Activated T-cell treated with anti-CD3 and anti-CD28 coated beads for 24 hours (primary cell): ENCODE results near the gene TOE1.

Experiments used
- DNase-seq: peaks from one replicate; pipeline ENCODE4 v3.0.0-alpha.2; 2020; ENCODE audit warnings: low read depth

TOE1 gene

GRCh38 chr1:45326627-45327623 lies 13.0 kb upstream of the TOE1 start, which contains the start of gene HPDL:
TSS of gene HPDL (plus strand) at chr1:45326895. CDS start at chr1:45327149, 254 bp downstream.
- peak; percentile 77 for DNase-seq

DNA sequence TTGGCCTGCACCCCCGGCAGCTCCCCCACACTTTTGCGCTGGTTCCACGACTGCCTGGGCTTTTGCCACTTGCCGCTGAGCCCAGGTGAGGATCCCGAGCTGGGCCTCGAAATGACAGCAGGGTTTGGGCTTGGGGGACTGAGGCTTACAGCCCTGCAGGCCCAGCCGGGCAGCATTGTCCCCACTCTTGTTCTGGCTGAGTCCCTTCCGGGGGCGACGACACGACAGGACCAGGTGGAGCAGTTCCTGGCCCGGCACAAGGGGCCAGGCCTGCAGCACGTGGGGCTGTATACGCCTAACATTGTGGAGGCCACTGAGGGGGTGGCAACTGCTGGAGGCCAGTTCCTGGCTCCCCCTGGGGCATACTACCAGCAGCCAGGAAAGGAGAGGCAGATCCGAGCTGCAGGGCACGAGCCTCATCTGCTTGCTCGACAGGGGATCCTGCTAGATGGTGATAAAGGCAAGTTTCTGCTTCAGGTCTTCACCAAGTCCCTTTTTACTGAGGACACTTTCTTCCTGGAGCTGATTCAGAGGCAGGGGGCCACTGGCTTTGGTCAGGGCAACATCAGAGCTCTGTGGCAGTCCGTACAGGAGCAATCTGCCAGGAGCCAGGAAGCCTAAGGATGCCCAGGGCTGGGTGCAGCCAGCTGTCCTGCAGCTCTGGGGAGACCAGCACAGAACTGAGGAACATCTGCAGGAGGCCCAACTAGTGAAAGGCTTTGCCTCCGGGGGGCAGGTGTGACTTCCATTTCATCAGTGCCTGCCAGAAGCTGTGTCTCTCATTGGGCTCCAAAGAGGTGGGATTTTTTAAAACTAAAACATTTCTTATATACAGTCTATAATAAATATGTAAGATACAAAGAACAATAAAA lies 12.1 kb upstream of the TOE1 start:
- no peak for DNase-seq

DNA sequence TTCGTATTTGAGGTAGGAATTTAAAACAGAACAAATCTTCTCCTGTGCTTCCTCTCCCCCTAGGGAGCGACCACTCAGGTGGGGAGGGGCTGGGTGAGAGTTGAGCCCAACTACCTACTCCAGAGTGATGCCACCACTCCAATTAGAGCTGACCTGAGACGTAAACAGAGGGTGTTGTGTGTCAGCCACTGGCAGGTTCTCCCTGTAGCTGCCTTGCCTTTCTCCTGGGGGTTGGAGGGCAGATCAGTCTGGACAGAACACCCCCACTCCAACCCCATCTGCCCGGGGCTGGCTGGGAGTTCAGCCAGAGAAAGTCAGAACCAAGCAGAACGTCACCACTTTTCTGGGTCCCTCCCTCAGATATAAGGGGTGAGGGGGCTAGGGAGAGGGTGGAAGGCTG lies 11.3 kb upstream of the TOE1 start:
- no peak for DNase-seq

DNA sequence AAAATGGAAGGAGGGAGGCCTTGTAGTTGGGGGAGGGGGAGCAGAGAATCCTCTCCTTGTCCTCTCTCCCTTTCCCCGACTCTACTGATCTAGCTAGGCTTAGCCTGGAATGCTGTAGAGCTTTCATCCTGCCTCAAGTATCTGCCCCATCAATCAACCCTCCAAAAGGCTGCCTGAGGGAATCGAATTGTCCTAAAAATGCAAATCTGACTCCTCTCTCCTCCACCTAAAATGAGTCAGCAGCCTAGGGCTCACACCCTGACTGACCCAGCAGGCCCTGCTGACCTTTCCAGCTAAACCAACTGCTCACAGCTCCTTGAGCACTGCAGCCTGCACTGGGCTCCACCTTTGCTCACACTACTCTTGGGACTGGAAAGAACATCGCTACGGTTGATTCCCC lies 10.5 kb upstream of the TOE1 start:
- no peak for DNase-seq

DNA sequence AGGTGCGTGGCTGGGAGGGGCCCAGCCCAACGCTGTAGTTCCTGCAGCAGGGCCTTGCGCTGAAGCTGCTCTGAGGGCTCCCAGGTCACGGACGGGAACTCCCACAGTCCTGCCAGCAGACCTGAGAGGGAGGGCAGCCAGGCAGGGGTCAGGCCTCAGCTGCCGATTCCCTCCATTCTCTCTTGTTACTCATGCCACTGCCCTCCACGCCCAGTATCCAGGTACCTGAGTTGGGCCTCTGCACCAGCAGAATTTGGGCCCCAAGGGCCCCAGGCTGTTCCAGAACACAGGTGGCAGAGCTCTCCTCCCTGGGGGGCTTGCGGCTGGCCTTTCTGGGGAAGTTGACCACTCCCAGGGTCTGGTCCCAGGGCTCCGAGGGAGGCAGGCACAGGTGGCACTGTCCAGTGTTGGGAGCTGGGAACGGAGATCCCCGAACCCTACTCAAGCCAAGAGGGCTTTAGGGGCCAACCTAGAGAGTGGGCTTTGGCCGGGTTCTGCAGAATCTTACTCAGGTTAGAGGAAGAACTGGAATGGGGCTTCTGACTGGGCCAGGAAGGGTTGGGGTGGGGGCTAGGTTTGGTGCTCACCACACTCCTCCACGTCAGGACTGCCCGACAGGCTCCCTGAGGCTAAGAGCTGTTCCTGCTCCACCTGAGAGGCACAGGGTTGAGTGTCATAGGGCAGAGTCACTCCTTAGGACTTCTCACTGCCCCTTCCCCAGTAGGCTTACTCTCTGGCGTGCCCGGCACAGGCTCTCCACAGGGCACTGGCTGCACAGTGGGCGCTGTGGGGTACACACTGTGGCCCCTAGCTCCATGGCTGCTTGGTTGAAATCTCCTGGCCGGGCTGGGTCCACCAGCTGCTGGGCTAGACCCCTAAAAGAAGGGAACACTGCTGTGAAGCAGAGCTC lies 8.3 kb upstream of the TOE1 start:
- DNase-seq = no peak

- no peak for DNase-seq
Observed at GRCh38 chr1:45332346-45332720, 7.6 kb upstream of the TOE1 start.

DNA sequence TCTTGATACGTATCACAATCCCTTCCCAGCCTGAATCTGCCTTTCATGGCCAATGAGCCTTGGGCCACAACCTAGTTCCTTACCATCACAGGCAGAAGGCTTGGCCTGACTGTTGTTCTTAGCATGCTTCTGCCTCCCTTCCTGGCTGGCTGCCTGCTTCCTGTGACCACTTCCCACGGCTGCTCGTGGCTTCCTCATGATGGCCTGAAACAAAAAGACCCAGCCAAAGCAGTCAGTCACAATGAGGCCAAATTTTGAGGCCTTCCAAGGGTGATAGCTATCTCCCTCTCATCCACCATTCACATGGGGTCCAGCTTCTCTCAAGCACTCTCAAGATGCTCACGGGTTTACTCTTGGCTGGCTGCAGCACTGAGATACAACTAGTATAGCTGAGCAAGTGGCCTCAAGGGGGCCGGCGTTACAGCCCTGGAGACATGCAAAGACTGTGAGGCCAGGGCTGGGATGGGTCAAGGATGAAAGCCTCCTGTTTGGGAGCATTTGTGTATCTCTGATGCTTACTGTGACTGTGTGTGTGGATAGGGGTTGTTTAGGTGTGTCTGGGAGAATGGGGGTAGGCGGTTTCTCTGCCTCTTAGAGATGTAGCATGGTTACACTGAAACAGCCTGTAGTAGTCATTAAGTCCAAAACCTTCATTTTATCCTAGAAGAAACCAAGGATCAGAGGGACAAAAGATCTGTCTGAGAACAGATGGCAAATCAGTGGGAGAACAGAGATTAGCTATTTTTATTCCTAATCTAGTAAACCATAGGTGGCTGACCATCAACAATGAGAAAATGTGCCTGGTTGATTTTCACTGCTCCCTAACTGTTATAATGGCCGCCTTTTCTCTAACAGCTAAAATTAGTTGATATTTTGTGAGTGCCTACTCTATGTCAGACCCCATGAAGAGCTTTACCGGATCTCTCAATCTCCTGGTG lies 5.4 kb upstream of the TOE1 start:
- no peak for DNase-seq

DNA sequence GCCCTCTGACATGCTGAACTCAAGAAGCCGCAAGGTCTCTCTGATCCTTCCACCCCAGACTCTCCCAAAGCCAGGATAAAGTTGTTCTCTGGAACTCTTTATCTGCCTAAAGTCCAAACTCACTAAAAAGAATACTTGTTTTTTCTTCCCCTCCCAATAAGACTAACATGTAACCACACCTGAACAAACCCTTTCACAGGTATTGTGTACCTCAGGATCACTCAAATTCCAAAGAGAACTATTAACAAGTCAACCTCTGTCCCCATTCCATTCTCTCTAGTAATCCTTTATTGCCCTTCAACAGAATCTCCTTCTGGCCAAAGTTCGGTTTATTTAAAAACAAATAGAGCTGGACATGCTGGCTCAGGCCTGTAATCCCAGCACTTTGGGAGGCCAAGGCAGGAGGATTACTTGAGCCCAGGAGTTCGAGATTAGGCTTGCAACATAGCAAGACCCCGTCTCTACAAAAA lies 4.1 kb upstream of the TOE1 start:
- no peak for DNase-seq

DNA sequence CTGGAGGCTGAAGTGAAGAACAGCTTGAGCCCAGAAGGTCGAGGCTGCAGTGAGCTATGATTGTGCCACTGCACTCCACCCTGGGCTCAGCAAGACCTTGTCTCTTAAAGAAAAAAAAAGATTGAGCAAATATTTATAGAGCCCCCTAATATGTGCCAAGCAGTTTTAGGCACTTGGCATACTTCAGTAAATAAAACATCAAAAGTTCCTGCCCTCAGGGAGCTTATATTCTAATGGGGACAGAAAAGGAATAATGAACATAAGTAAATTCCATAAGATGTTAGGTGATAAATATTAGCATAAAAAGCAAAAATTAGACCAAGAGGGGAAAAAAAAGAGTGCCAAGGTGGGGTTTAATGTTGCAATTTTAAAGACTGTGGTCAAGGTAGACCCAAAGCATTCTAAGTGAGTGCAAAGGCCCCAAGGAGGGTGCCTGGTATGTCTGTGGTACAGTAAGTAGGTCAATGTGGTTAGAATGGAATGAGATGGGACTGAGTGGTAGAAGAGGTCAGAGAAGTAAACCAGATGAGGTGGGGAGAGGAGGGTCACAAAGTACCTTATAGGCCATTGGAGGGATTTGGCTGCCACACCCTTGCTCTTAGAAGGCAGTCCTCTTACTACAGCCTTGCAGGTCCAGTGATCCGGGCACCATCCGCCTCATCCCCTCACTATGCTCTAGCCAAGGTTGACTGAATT lies 2.2 kb upstream of the TOE1 start:
- DNase-seq = no peak

DNA sequence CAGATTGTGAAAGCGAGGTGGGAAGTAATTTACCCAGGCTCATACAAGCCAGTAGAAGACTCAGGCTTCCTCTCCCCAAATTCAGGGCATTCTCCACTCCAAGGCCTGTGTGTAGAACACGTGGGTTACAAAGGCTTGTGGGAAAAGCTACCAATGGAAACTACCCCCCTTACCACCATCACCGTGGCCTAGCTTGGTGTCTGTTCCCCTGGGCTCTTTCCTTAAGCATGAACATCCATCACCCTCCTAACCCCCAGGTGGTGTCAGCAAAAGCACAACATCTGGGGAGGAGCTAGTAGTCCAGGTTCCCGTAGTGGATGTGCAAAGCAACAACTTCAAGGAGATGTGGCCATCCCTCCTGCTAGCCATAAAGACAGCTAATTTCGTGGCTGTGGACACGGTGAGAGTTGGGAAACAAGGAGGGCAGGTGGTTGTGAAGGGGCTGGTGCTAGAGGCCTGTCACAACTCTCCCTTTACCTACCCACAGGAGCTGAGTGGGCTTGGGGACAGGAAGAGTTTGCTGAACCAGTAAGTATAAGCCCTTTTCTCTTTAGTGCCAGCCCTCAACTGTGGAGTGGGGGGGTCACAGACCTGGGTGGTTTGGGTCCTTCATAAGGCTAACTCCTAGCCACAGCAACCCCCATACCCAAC lies 971 bp downstream of the TOE1 start:
- no peak for DNase-seq

DNA sequence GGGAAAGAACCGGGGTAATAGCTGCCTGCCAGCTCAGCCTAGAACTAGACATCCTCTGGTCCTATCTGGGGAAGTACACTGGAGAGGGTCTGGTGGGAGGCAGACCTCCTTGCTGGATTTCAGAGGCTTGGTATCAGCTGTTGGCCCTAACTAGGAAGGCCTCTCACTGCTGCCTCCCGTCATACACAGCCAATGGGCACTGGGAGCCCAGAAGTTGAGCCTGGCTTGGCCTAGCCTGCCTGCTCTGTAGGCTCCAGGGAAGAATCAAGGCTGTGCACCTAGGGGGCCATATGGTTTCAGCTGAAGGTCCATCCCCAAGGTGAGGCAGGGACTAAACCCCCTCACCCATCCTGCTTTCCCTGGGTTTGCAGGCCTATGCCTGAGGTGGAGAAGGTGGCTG lies 4.5 kb downstream of the TOE1 start:
- no peak for DNase-seq

DNA sequence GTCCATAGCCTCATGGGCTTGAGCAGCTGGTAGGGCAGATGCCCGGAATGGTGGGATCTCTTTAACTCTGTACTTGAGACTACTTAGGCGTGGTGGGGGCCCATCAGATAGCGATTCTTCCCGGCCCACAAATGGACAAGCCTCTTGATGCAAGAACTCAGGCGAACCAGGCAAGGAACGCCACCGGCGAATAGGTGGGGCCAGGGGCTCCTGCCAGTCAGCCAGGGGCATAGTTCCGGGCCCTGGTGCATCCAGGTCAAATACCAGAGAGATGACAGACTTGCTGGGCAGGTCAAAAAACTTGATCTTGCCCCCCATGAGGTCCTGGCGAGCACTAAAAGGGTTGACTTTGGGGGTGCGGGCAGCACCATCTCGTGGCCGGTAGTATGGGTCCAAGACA lies 5.0 kb downstream of the TOE1 start:
- DNase-seq = no peak

- DNase-seq = no peak
Observed at GRCh38 chr1:45346473-45346872, 6.5 kb downstream of the TOE1 start.

DNA sequence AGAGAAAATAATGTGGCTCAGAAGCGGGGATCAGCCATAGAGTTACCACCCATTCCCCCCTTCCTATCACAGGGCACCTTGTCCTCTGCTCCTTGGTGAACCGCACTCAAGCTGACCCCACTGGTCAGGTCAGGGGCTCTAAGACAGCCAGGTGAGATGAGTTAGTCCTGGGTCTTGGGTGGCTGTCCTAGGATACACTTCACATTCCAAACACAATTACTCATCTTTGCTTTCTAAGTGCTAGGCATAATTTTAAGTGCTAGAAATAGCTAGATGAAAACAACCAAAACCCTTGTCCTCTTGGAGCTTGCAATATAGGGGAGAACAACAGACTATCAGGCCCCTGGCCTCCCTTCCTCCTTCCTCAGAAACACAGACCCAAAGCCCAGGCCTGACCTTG lies 8.1 kb downstream of the TOE1 start:
- DNase-seq = no peak

DNA sequence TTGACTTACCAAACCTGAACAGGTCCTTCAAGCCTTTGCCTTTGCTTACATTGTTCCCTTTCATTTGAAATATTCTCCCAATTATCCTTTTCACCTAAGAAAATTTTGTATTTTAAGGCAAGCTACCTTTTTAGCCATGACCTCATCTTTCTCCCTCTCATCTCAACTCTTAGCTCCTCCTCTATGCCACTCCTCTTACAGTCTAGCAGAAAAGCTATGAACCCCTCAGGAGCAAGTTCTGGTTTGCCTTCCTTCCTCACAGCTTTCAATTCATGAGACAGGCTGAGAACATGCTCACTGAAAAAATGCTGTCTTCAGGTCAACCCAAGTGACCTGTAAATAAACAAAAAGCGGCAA lies 8.6 kb downstream of the TOE1 start:
- no peak for DNase-seq

- no peak for DNase-seq
Observed at GRCh38 chr1:45348966-45349677, 9.2 kb downstream of the TOE1 start.

DNA sequence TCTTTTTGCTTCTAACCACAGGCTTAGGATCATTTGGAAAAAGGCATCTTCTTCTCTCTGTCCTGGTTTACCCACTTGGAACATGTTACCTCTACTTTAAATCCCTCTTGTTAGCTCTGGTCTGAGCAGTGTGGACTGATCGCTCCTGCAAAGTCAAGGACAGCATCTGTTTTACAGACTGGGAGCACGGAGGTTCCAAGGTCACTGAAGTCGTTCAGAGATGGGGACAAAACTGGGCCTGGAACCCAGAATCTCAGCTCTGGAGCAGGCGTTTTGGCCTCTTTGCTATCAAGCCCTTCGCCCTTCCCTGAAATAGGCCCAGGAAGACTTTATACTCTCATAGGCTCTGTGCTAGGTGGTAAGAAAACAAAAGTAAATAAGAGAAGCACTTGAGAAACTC lies 11.5 kb downstream of the TOE1 start:
- no peak for DNase-seq

- no peak for DNase-seq
Observed at GRCh38 chr1:45353685-45354084, 13.7 kb downstream of the TOE1 start.

GRCh38 chr1:45354838-45355237 lies 14.9 kb downstream of the TOE1 start:
- no peak for DNase-seq
